HepG2 (cell line): ENCODE measurements around the gene GTSF1L. TPM values are rescaled to one million over a fixed set of nuclear protein-coding genes. Genes with fewer than 3 reads are reported as not detected.

Experiments
- ATAC-seq: fragments of 200-7000 bp; cut with Tn5 transposase; 3 replicates; pipeline ENCODE4 v1.9.1; 2020; ENCODE audit warnings: mild to moderate bottlenecking, moderate library complexity
- BruUV-seq: library from RNA; stranded (reverse); fragments of 400-500 nt; replicated peaks from 2 replicates; lab custom pipeline; 2021; lab: Mats Ljungman, UMichigan
- CTCF ChIA-PET: fragments of 300-600 bp; formaldehyde crosslinking; extraction: SDS; loops from one replicate; lab custom pipeline; 2021; ENCODE audit warnings: low total read pairs, inconsistent platforms, low intra/inter-chr PET ratio; lab: Yijun Ruan, JAX
- POLR2A ChIA-PET: fragments of 350-600 bp; sonication (Branson Sonifier 250); formaldehyde crosslinking; loops from one replicate; lab custom pipeline; 2020; ENCODE audit warnings: antibody characterized with exemption, inconsistent platforms; lab: Yijun Ruan, JAX
- DNase-seq: peaks from one replicate; pipeline ENCODE4 v3.0.0-alpha.2; 2015; ENCODE audit warnings: low spot score
- FAIRE-seq: peaks from 3 replicates; lab custom pipeline; 2011; peaks lifted over from hg19 to GRCh38; lab: Jason Lieb, UNC
- H2AFZ ChIP-seq: one replicate; pipeline ENCODE4 v1.6.1; 2011; ENCODE audit warnings: low read length, inconsistent platforms
- H3K27ac ChIP-seq: fragments of 300-600 bp; 3 replicates; pipeline ENCODE4 v1.8.0; 2011; ENCODE audit warnings: mixed run types, mild to moderate bottlenecking, mixed read lengths, low read length, inconsistent platforms; ENCODE audit not compliant: insufficient read depth; ENCODE audit errors: extremely low read length
- H3K27me3 ChIP-seq, 2 experiments: fragments of 200-600 bp in 1 of 2; 2 replicates in 1 of 2; 3 replicates in 1 of 2; pipeline versions ENCODE4 v1.6.0 to v1.8.0; 2011; ENCODE audit warnings: low read length in 2 of 2, mild to moderate bottlenecking in 2 of 2, moderate library complexity in 2 of 2, inconsistent platforms in 1 of 2; ENCODE audit not compliant: insufficient read depth in 2 of 2, control insufficient read depth in 1 of 2
- H3K36me3 ChIP-seq, 2 experiments: fragments of 200-600 bp in 1 of 2; replicated peaks in 1 of 2; 2 replicates in 1 of 2; 3 replicates in 1 of 2; pipeline versions ENCODE4 v1.5.1 to v1.8.0; 2011; ENCODE audit warnings: low read length in 2 of 2, inconsistent platforms in 1 of 2; ENCODE audit not compliant: insufficient read depth in 2 of 2, control insufficient read depth in 1 of 2
- H3K4me1 ChIP-seq: 2 replicates; pipeline ENCODE4 v1.5.1; 2012; ENCODE audit warnings: low read length, inconsistent platforms; ENCODE audit not compliant: insufficient read depth
- H3K4me2 ChIP-seq: 2 replicates; pipeline ENCODE4 v1.6.0; 2011; ENCODE audit warnings: low read depth, low read length, inconsistent platforms
- H3K4me3 ChIP-seq, 3 experiments: fragments of 200-600 bp in 1 of 3; sonication (generic), shearing (Covaris generic) in 1 of 3; replicated peaks in 1 of 3; 2 replicates each; pipeline ENCODE4 v1.5.1; 2011 to 2016; ENCODE audit warnings: low read length in 3 of 3, inconsistent platforms in 2 of 3, low read depth in 2 of 3, mild to moderate bottlenecking in 2 of 3, control low read depth in 1 of 3, mixed read lengths in 1 of 3; ENCODE audit not compliant: insufficient read depth in 1 of 3
- H3K79me2 ChIP-seq: one replicate; pipeline ENCODE4 v1.6.1; 2011; ENCODE audit warnings: low read length, inconsistent platforms; ENCODE audit not compliant: insufficient read depth
- H3K9ac ChIP-seq: 2 replicates; pipeline ENCODE4 v1.6.0; 2011; ENCODE audit warnings: mild to moderate bottlenecking, low read depth, low read length, inconsistent platforms; ENCODE audit not compliant: insufficient read depth
- H3K9me3 ChIP-seq: 2 replicates; pipeline ENCODE4 v1.5.1; 2012; ENCODE audit warnings: mild to moderate bottlenecking, low read length
- H4K20me1 ChIP-seq: 2 replicates; pipeline ENCODE4 v1.6.0; 2011; ENCODE audit warnings: inconsistent platforms, mild to moderate bottlenecking, low read length, moderate library complexity; ENCODE audit not compliant: insufficient read depth
- IKZF4 ChIP-seq: sonication (generic); formaldehyde crosslinking; IDR thresholded peaks from 2 replicates; pipeline ENCODE4 v1.5.1; 2020; ENCODE audit warnings: borderline replicate concordance, mild to moderate bottlenecking, low read depth, missing genetic modification reagents; ENCODE audit errors: not compliant biosample characterization
- MXD4 ChIP-seq: IDR thresholded peaks from 2 replicates; pipeline ENCODE4 v1.6.1; 2016; ENCODE audit warnings: mild to moderate bottlenecking, missing biosample characterization, missing genetic modification reagents
- NFE2L2 ChIP-seq: fragments of 150-350 bp; IDR thresholded peaks from 2 replicates; pipeline ENCODE4 v1.6.1; 2014; ENCODE audit warnings: low read length
- U2AF1 ChIP-seq: fragments of 200-400 bp; formaldehyde crosslinking; optimal IDR thresholded peaks from 2 replicates; pipeline ENCODE3; 2017; ENCODE audit warnings: mild to moderate bottlenecking, low read depth, low read length
- ZNF101 ChIP-seq: sonication (generic); formaldehyde crosslinking; IDR thresholded peaks from 2 replicates; pipeline ENCODE4 v1.4.0; 2020; ENCODE audit warnings: mild to moderate bottlenecking, low read depth, missing genetic modification reagents, borderline replicate concordance
- ZNF558 ChIP-seq: sonication (generic); formaldehyde crosslinking; IDR thresholded peaks from 2 replicates; pipeline ENCODE4 v1.9.0; 2022; ENCODE audit warnings: mild to moderate bottlenecking, missing genetic modification reagents, borderline replicate concordance
- ZNF605 ChIP-seq: sonication (generic); formaldehyde crosslinking; IDR thresholded peaks from 2 replicates; pipeline ENCODE4 v1.8.0; 2022; ENCODE audit warnings: mild to moderate bottlenecking, missing genetic modification reagents
- ZNF616 ChIP-seq: sonication (generic); formaldehyde crosslinking; IDR thresholded peaks from 2 replicates; pipeline ENCODE4 v1.5.0; 2020; ENCODE audit warnings: low read depth, mild to moderate bottlenecking, missing genetic modification reagents
- WGBS: methylation state at CpG from one replicate; pipeline ENCODE4 v1.1.6; 2017; ENCODE audit warnings: low lambda C conversion rate; 5-methylcytosine and 5-hydroxymethylcytosine counted together
- in situ Hi-C: cut with HindIII; loops from 2 replicates; pipeline ENCODE4 v1.10.0; 2017; ENCODE audit warnings: low pct_unique_long_range_greater_than_20kb; ENCODE audit not compliant: extremely low pct_ligation_motif_present
- intact Hi-C: fragments of 100-400 bp; cut with micrococcal nuclease; formaldehyde crosslinking; loops from one replicate; pipeline ENCODE4 v1.10.0; 2022; ENCODE audit not compliant: unreplicated experiment
- polyA plus RNA-seq, 8 experiments: library from polyadenylated mRNA; depleted of rRNA in 3 of 8; stranded (reverse) in 7 of 8; unstranded in 1 of 8; fragments of >200 nt; fragmentation: Illumina TruSeq in 4 of 8; extraction: Trizol in 4 of 8; gene quantifications; 2 replicates each; pipeline versions ENCODE4 v1.2.1 to v1.2.3, GENCODE V29; 2011 to 2016; ENCODE audit warnings: low read depth in 4 of 8, missing spikeins in 1 of 8, mixed read lengths in 1 of 8; ENCODE audit not compliant: insufficient read depth in 1 of 8
- total RNA-seq, 5 experiments: library from RNA; depleted of rRNA; stranded (reverse); fragments of >200 nt; fragmentation: Illumina TruSeq; extraction: Trizol; gene quantifications; 2 replicates each; pipeline ENCODE4 v1.2.3, GENCODE V29; 2016; ENCODE audit warnings: low read depth in 1 of 5

Gene GTSF1L
- total and polyA plus RNA-seq, 2 of the 13 experiments (the other 11 are each of a cell fraction or from before 2014, with no cell fraction given) = not detected

DNA sequence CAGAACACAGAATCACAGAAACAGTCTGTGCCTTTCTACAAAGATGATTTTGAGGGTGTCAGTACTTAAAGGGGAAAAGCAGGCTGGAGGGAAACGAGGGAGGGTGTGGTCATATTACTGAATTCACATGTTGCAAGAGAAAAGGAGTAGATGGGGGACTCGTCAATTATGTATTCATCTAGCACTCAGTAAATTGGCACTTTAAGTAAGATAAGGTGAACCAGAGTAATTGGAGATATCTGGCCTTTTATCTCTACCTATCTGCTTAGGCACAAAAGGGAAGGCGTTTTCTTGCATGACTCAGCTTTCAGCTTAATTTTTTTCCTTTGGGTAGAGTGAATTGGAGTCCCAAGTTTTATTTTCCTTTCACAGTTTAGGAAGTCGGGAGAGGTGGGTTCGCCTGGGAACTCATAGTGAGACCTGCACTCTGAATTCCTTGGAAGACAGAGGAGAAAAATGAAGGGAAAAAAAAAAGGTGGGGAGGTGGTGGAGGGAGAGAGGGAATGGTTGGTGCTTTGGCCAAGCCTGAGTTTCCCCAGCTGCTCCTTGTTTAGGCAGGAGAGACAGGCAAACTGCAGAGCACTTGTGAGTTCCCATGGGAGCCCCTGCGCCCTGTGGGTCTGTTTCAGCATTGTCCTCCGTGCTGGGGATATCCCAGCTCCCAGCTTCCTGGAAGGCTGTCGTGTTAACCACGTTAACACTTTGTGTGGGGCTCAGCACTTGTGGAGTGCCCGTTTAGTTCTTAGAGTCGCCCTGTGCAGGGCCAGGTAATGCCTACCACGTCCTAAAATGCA lies 19.7 kb upstream of the GTSF1L start:
- ATAC-seq (no peak), DNase-seq (no peak), FAIRE-seq (no peak)
- Histone ChIP-seq H3K9me3 (no peaks in the 10 kb centered on the region), H3K9ac (no peak overlapping the region), H3K4me1 (no peaks in the 10 kb centered on the region), H3K27ac (no peak overlapping the region), H3K4me2 (no peak overlapping the region), H3K27me3 (peaks cover 5 to 55% of the 10 kb centered on the region in 2 experiments; a peak in 4 of 5 replicates), H3K79me2 (no peaks in the 10 kb centered on the region), H2AFZ (no peak overlapping the region), H3K36me3 (no peaks in the 10 kb centered on the region), H3K4me3 (no peak overlapping the region), H4K20me1 (no peaks in the 10 kb centered on the region)
- ChIA-PET POLR2A (no interaction called here), CTCF (no interaction called here)
- BruUV-seq = no TSS peak
- intact Hi-C loops = loop anchor here (5.0 kb wide), 1 partner anchor 299 kb away; no protein-coding TSS in a partner anchor
- WGBS = 11% methylated on average over 12 of the region's 12 CpGs
- TF ChIP-seq ZNF605 (CRISPR knock-in tag) (no peak), ZNF616 (CRISPR knock-in tag) (no peak), IKZF4 (no peak), NFE2L2 (0 out of 2 replicates have a peak, but pooled peaks have one; percentile 7), MXD4 (CRISPR knock-in tag) (no peak), U2AF1 (no peak), ZNF558 (no peak), ZNF101 (CRISPR knock-in tag) (no peak)
- in situ Hi-C loops = no loop called here
